Prostate gland (tissue), 2 donors: ENCODE data around the gene SLC37A1.

ENCODE experiments used
- CTCF ChIP-seq, 4 experiments: fragments of 200-600 bp in 2 of 4; fragments of 450-650 bp in 2 of 4; sonication (generic) in 2 of 4; IDR thresholded peaks; 1 replicate in 3 of 4; 2 replicates in 1 of 4; pipeline ENCODE4 v1.5.1; 2016 to 2019; ENCODE audit warnings: antibody characterized with exemption in 4 of 4, mild to moderate bottlenecking in 2 of 4, moderate library complexity in 2 of 4
- POLR2A ChIP-seq: fragments of 450-650 bp; IDR thresholded peaks from one replicate; pipeline ENCODE4 v1.6.1; 2016; ENCODE audit warnings: antibody characterized with exemption, mild to moderate bottlenecking
- POLR2AphosphoS5 ChIP-seq: sonication (generic); formaldehyde crosslinking; IDR thresholded peaks from one replicate; pipeline ENCODE4 v1.6.1; 2017; ENCODE audit warnings: antibody characterized with exemption

GRCh38 chr21:42466700-42467099, 47.0 kb upstream of the SLC37A1 start:
- TF ChIP-seq POLR2A (no peak), CTCF (IDR thresholded peaks at IDR 0.05) (no peak), POLR2AphosphoS5 (no peak)
